ENCODE results near the gene ZNF892. TPM values are rescaled to one million over a fixed set of nuclear protein-coding genes. Genes with fewer than 3 reads are reported as not detected.

The ZNF892 gene
- total and polyA plus RNA-seq, 9 of the 15 experiments (the other 6 are each of a cell fraction or from before 2014, with no cell fraction given) = 0.07 to 0.13 (median 0.09) TPM; not detected in 6

- TF ChIP-seq CUX1 (CRISPR knock-in tag; IDR thresholded peaks at IDR 0.05) (no peak), ZNF354B (CRISPR knock-in tag; IDR thresholded peaks at IDR 0.05) (no peak), ZNF212 (CRISPR knock-in tag; IDR thresholded peaks at IDR 0.05) (no peak), CREB1 (IDR thresholded peaks at IDR 0.05) (no peak), CREB1 (CRISPR knock-in tag; IDR thresholded peaks at IDR 0.05) (no peak), NEUROD1 (IDR thresholded peaks at IDR 0.05; ENCODE audit: borderline replicate concordance, low read depth, low read length, partially characterized antibody) (no peak), SNIP1 (IDR thresholded peaks at IDR 0.05; ENCODE audit: low read depth) (no peak)
These were observed 27.5 kb downstream of the ZNF892 start (continued) for GRCh38 chr2:95234816-95235215.

GRCh38 chr2:95238131-95238530 is 30.8 kb downstream of the ZNF892 start:
- H3K27ac ChIP-seq (ENCODE audit: extremely low read depth, low read depth, low read length) = no peak overlapping the region
- no TSS peak for BruUV-seq (replicated peaks)
- DNase-seq (ENCODE audit: extremely low read depth in 1 of 4, low spot score in 3 of 4) = no peak
- intact Hi-C loops (cut with micrococcal nuclease) = no loop called here
- no peaks in the 10 kb centered on the region for H3K9me3 ChIP-seq (replicated peaks; ENCODE audit: control insufficient read depth, insufficient read depth, low read depth, low read length)
- FAIRE-seq = no peak
- in situ Hi-C loops (cut with MboI) = no loop called here
- H3K4me1 ChIP-seq (replicated peaks in 1 of 2; ENCODE audit: control insufficient read depth in 2 of 2, insufficient read depth in 2 of 2, low read length in 2 of 2) = no peaks in the 10 kb centered on the region
- no peak overlapping the region for H3K4me2 ChIP-seq (ENCODE audit: insufficient read depth, low read length)
- no peak overlapping the region for H3K4me3 ChIP-seq
- H3K9me1 ChIP-seq (ENCODE audit: control insufficient read depth, insufficient read depth, low read length) = no peaks in the 10 kb centered on the region
- H3K27me3 ChIP-seq (ENCODE audit: control insufficient read depth in 2 of 2, insufficient read depth in 2 of 2, low read length in 2 of 2) = peaks cover 0 to 8% of the 10 kb centered on the region in 2 experiments; a peak in 3 of 5 replicates
- CTCF ChIA-PET (ENCODE audit: low intra/inter-chr PET ratio) = no interaction called here
- no peaks in the 10 kb centered on the region for H3K79me2 ChIP-seq (ENCODE audit: control insufficient read depth, insufficient read depth, low read length)
- H4K20me1 ChIP-seq (replicated peaks; ENCODE audit: control insufficient read depth, insufficient read depth, low read length) = no peaks in the 10 kb centered on the region
- no peak for ATAC-seq
- no peak for TF ChIP-seq ZNF444 (CRISPR knock-in tag; IDR thresholded peaks at IDR 0.05)
- no peak for TF ChIP-seq ZNF644 (tag; IDR thresholded peaks at IDR 0.05; ENCODE audit: low read depth)
- no peak for TF ChIP-seq PCBP1 (IDR thresholded peaks at IDR 0.05; ENCODE audit: low read depth, low read length, poor library complexity, severe bottlenecking)
- TF ChIP-seq DACH1 (IDR thresholded peaks at IDR 0.05; ENCODE audit: partially characterized antibody) = no peak
- TF ChIP-seq ELF1 (tag; IDR thresholded peaks at IDR 0.05) = no peak
- TF ChIP-seq HBP1 (CRISPR knock-in tag; IDR thresholded peaks at IDR 0.05) = no peak
- H3K9ac ChIP-seq (ENCODE audit: insufficient read depth in 1 of 2, low read depth in 2 of 2, low read length in 2 of 2) = no peak overlapping the region
- POLR2A ChIA-PET = interaction anchor here (1.0 kb wide), 1 partner anchor 48 kb away, joined by 3 read pairs; no protein-coding TSS in a partner anchor
- no peaks in the 10 kb centered on the region for H3K36me3 ChIP-seq (ENCODE audit: control insufficient read depth, insufficient read depth, low read length)
- no peak overlapping the region for H2AFZ ChIP-seq (ENCODE audit: low read depth, low read length)

Data from K562 (cell line).